ENCODE measurements around the gene SUFU. TPM values are rescaled to one million over a fixed set of nuclear protein-coding genes. Genes with fewer than 3 reads are reported as not detected.

SUFU gene
- total and polyA plus RNA-seq, 2 of the 8 experiments (the other 6 are each of a cell fraction or from before 2014, with no cell fraction given): 7.0 to 10.8 TPM

- no peak overlapping the region for H3K27ac ChIP-seq (ENCODE audit: low read depth, low read length)
- no peak for FAIRE-seq
- CTCF ChIA-PET (ENCODE audit: partially characterized antibody): interaction anchor here (0.6 to 8.9 kb wide), 14 partner anchors 10 to 562 kb away, joined by 3 to 160 read pairs (median 5); partner anchors contain the start of gene TRIM8
These were observed 115.7 kb downstream of the SUFU start for GRCh38 chr10:102619281-102619981.

More at GRCh38 chr10:102619281-102619981, 115.7 kb downstream of the SUFU start:
- POLR2A ChIA-PET (ENCODE audit: partially characterized antibody): interaction anchor here (0.6 to 3.4 kb wide), 3 partner anchors 9 to 44 kb away, joined by 3 to 21 read pairs (median 5); no protein-coding TSS in a partner anchor
- H3K79me2 ChIP-seq (ENCODE audit: control insufficient read depth in 1 of 2, insufficient read depth in 2 of 2, low read length in 2 of 2): no peaks in the 10 kb centered on the region
- H3K23ac ChIP-seq (ENCODE audit: insufficient read length): no peak overlapping the region
- no peak for DNase-seq (ENCODE audit: low read depth in 1 of 2, low spot score in 2 of 2)
- no peak overlapping the region for H4K91ac ChIP-seq (replicated peaks; ENCODE audit: insufficient read length, low read length)
- no peak overlapping the region; the same call in 1 of the 2 replicates for H3K18ac ChIP-seq (ENCODE audit: extremely low read depth, low read length)
- no peak overlapping the region for H2BK5ac ChIP-seq (ENCODE audit: low read depth, low read length)
- H3K4ac ChIP-seq (replicated peaks; ENCODE audit: insufficient read length, low read depth, low read length): no peak overlapping the region
- peaks cover 0 to 3% (median 0%) of the 10 kb centered on the region in 4 experiments; a peak in 2 of 8 replicates for H3K36me3 ChIP-seq (ENCODE audit: control insufficient read depth in 2 of 4, insufficient read depth in 4 of 4, low read length in 3 of 4)
- 0 out of 2 replicates have a peak, but pooled peaks cover 2% of the 10 kb centered on the region for H3K23me2 ChIP-seq (ENCODE audit: low read depth, low read length)
- peaks cover 0 to 6% (median 2%) of the 10 kb centered on the region in 4 experiments; a peak in 4 of 7 replicates for H3K4me1 ChIP-seq (replicated peaks in 1 of 4; ENCODE audit: control insufficient read depth in 3 of 4, insufficient read depth in 4 of 4, low read length in 3 of 4)
- no peak overlapping the region for H3K56ac ChIP-seq (replicated peaks; ENCODE audit: insufficient read length, low read depth, low read length)
- no peak overlapping the region for H3K14ac ChIP-seq (ENCODE audit: insufficient read length)
- H4K5ac ChIP-seq (ENCODE audit: insufficient read length, low read depth, low read length): no peak overlapping the region
- no peak overlapping the region for H4K8ac ChIP-seq (ENCODE audit: extremely low read depth, insufficient read depth, low read length)
- 94% methylated on average over 13 of the region's 14 CpGs; no CpG with 5 or more reads in 1 of the 2 experiments for WGBS, 2 experiments (ENCODE audit: extremely low coverage in 1 of 2, insufficient coverage in 1 of 2, insufficient read length in 1 of 2, insufficient replicate concordance in 2 of 2, low coverage in 1 of 2, low lambda C conversion rate in 2 of 2, missing lambda C conversion rate in 1 of 2)
- H3K4me2 ChIP-seq (ENCODE audit: insufficient read depth in 1 of 2, low read depth in 2 of 2, low read length in 2 of 2): no peak overlapping the region
- no peak overlapping the region for H2BK12ac ChIP-seq (ENCODE audit: low read depth, low read length)
- no peaks in the 10 kb centered on the region for H3K79me1 ChIP-seq (ENCODE audit: low read depth, low read length)
- H4K20me1 ChIP-seq (replicated peaks in 1 of 2; ENCODE audit: control insufficient read depth in 1 of 2, insufficient read depth in 2 of 2, low read length in 2 of 2): no peaks in the 10 kb centered on the region
- no peak overlapping the region for H2AK5ac ChIP-seq (ENCODE audit: low read depth, low read length)
- H2BK20ac ChIP-seq (ENCODE audit: low read length): no peak overlapping the region
- H2BK120ac ChIP-seq (replicated peaks; ENCODE audit: low read depth, low read length): no peak overlapping the region
- no peak overlapping the region for H2AFZ ChIP-seq (ENCODE audit: low read length)
- no peak overlapping the region for H2BK15ac ChIP-seq (ENCODE audit: low read length)
- TF ChIP-seq RBBP5 (IDR thresholded peaks at IDR 0.05; ENCODE audit: borderline replicate concordance, low read depth, low read length) (no peak), ASH2L (IDR thresholded peaks at IDR 0.05; ENCODE audit: low read length) (no peak), ATF3 (IDR thresholded peaks at IDR 0.05; ENCODE audit: insufficient read depth, low read depth, low read length) (no peak), MAX (IDR thresholded peaks at IDR 0.05) (no peak), SP2 (IDR thresholded peaks at IDR 0.05; ENCODE audit: low read length) (no peak), E2F6 (IDR thresholded peaks at IDR 0.05) (no peak), YY1 (IDR thresholded peaks at IDR 0.05; ENCODE audit: low read depth, low read length) (no peak), MAFK (IDR thresholded peaks at IDR 0.05; ENCODE audit: low read depth, low read length) (no peak)
- H3K4me3 ChIP-seq (ENCODE audit: extremely low read depth in 1 of 4, insufficient read depth in 2 of 4, low read depth in 3 of 4, low read length in 4 of 4): no peak overlapping the region
- H3K27me3 ChIP-seq (replicated peaks in 1 of 4; ENCODE audit: control insufficient read depth in 3 of 4, extremely low read depth in 1 of 4, insufficient read depth in 3 of 4, low read length in 3 of 4): no peaks in the 10 kb centered on the region
- no peaks in the 10 kb centered on the region for H3K9me3 ChIP-seq (ENCODE audit: insufficient read depth in 2 of 2, low read depth in 1 of 2, low read length in 1 of 2)
- no peak overlapping the region for H3K9ac ChIP-seq (replicated peaks in 1 of 4; ENCODE audit: extremely low read depth in 1 of 4, low read depth in 3 of 4, low read length in 3 of 4)

Measured in H1 (cell line).